ENCODE results near the gene SEC31A. TPM values are rescaled to one million over a fixed set of nuclear protein-coding genes. Genes with fewer than 3 reads are reported as not detected.

Gene SEC31A
- polyA plus RNA-seq, 1 of the 3 experiments (the other 2 are of a cell fraction) = 147 TPM

GRCh38 chr4:82839624-82840023 is 51.3 kb downstream of the SEC31A start:
- no peak for DNase-seq
- Histone ChIP-seq H4K20me1 (ENCODE audit: insufficient read depth) (peaks cover 11% of the 10 kb centered on the region; the same call in 1 of the 2 replicates), H3K9me2 (no peaks in the 10 kb centered on the region), H3K27me3 (ENCODE audit: insufficient read depth) (no peaks in the 10 kb centered on the region), H3K4me1 (ENCODE audit: control insufficient read depth in 1 of 2, insufficient read depth in 2 of 2, low read depth in 1 of 2, low read length in 1 of 2) (no peaks in the 10 kb centered on the region), H3K27ac (ENCODE audit: low read depth in 2 of 2, low read length in 1 of 2) (no peak overlapping the region), H3F3A (replicated peaks; ENCODE audit: insufficient read depth) (peaks cover 62% of the 10 kb centered on the region), H3K36me3 (replicated peaks in 1 of 2; ENCODE audit: control insufficient read depth in 1 of 2, insufficient read depth in 2 of 2, low read length in 1 of 2) (peaks cover 67 to 89% of the 10 kb centered on the region in 2 experiments), H3K4me2 (no peak overlapping the region), H3K79me2 (ENCODE audit: insufficient read depth) (peaks cover 25% of the 10 kb centered on the region; the same call in 1 of the 2 replicates), H3K9ac (no peak overlapping the region), H2AFZ (ENCODE audit: low read depth) (no peak overlapping the region), H3K4me3 (ENCODE audit: low read depth in 2 of 2, low read length in 1 of 2) (no peak overlapping the region), H3K9me3 (no peaks in the 10 kb centered on the region)
- TF ChIP-seq NRF1 (IDR thresholded peaks at IDR 0.05; ENCODE audit: low read depth, low read length) = no peak
- TF ChIP-seq PBX3 (IDR thresholded peaks at IDR 0.05) = no peak
- no peak for TF ChIP-seq MEF2A (IDR thresholded peaks at IDR 0.05; ENCODE audit: borderline replicate concordance, low read depth)
- TF ChIP-seq SIN3A (IDR thresholded peaks at IDR 0.05; ENCODE audit: borderline replicate concordance, low read depth, low read length) = no peak
- TF ChIP-seq EP300 (IDR thresholded peaks at IDR 0.05; ENCODE audit: borderline replicate concordance in 1 of 2, low read depth in 1 of 2, low read length in 1 of 2) = no peak
- no peak for TF ChIP-seq NFIC (IDR thresholded peaks at IDR 0.05; ENCODE audit: borderline replicate concordance)
- TF ChIP-seq FOXJ3 (CRISPR knock-in tag; IDR thresholded peaks at IDR 0.05) = no peak
- TF ChIP-seq USF1 (IDR thresholded peaks at IDR 0.05; ENCODE audit: borderline replicate concordance, low read depth) = no peak
- no peak for TF ChIP-seq REST (IDR thresholded peaks at IDR 0.05; ENCODE audit: low read depth, low read length)
- no peak for TF ChIP-seq FOXM1 (IDR thresholded peaks at IDR 0.05; ENCODE audit: low read depth)
- no peak for TF ChIP-seq TEAD4 (IDR thresholded peaks at IDR 0.05; ENCODE audit: borderline replicate concordance, insufficient read depth)
- no peak for TF ChIP-seq RCOR1 (IDR thresholded peaks at IDR 0.05; ENCODE audit: low read length)
- no peak for TF ChIP-seq TAF1 (IDR thresholded peaks at IDR 0.05; ENCODE audit: borderline replicate concordance, low read depth, low read length)
- TF ChIP-seq ZBTB33 (IDR thresholded peaks at IDR 0.05; ENCODE audit: borderline replicate concordance, low read depth) = no peak
- TF ChIP-seq FOSL2 (IDR thresholded peaks at IDR 0.05; ENCODE audit: borderline replicate concordance, low read depth) = no peak
- no peak for TF ChIP-seq GABPA (IDR thresholded peaks at IDR 0.05; ENCODE audit: low read depth)
- no peak for TF ChIP-seq CHD2 (IDR thresholded peaks at IDR 0.05; ENCODE audit: low read length, partially characterized antibody)
- POLR2A ChIA-PET = no interaction called here
- CTCF ChIA-PET = no interaction called here
- 96% methylated on average over 1 of the region's 1 CpG for WGBS (ENCODE audit: low lambda C conversion rate)

Data from SK-N-SH (cell line).